Loucy (cell line): ENCODE measurements around the gene CCL11.

Experiments used
- EZH2phosphoT487 ChIP-seq: fragments of 200-600 bp; IDR thresholded peaks from 2 replicates; pipeline ENCODE4 v1.6.1; 2018; ENCODE audit warnings: antibody characterized with exemption, mild to moderate bottlenecking, moderate library complexity, borderline replicate concordance
- TF ChIP-seq, protein P1 (sequence below): fragments of 200-600 bp; sonication (generic); conservative IDR thresholded peaks from 2 replicates; pipeline ENCODE4 v1.5.1; 2014; ENCODE audit warnings: mild to moderate bottlenecking, antibody characterized with exemption, low read length

DNA sequence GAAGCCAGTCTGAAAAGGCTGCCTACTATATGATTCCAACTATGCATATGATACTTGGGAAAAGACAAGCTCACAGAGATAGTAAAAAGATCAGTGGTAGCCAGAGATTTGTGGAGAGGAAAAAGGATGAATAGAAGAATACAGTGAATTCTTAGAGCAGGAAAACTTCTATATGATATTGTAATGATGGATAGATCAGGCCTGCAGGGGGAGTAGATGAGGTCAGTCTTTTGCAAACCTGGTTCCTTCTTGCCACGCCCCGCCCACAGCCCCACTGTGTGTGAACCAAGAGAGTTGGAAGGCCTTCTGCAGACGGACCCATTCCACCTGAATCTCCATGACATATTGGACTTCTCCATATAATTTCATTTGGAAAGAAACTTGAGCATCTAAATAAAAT lies 32.9 kb downstream of the CCL11 start:
- no peak for TF ChIP-seq EZH2phosphoT487
- TF ChIP-seq, protein P1, sequence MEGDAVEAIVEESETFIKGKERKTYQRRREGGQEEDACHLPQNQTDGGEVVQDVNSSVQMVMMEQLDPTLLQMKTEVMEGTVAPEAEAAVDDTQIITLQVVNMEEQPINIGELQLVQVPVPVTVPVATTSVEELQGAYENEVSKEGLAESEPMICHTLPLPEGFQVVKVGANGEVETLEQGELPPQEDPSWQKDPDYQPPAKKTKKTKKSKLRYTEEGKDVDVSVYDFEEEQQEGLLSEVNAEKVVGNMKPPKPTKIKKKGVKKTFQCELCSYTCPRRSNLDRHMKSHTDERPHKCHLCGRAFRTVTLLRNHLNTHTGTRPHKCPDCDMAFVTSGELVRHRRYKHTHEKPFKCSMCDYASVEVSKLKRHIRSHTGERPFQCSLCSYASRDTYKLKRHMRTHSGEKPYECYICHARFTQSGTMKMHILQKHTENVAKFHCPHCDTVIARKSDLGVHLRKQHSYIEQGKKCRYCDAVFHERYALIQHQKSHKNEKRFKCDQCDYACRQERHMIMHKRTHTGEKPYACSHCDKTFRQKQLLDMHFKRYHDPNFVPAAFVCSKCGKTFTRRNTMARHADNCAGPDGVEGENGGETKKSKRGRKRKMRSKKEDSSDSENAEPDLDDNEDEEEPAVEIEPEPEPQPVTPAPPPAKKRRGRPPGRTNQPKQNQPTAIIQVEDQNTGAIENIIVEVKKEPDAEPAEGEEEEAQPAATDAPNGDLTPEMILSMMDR = peak; percentile 45
